Spinal cord (tissue), 10 donors: ENCODE measurements around the gene GPHN. TPM values are rescaled to one million over a fixed set of nuclear protein-coding genes. Genes with fewer than 3 reads are reported as not detected.

Experiments used
- DNase-seq, 6 donors: peaks; one replicate each; pipeline versions ENCODE4 v3.0.0 to v3.0.0-alpha.2; 2013 to 2015; ENCODE audit warnings: low spot score in 6 of 6, low read depth in 4 of 6
- H3K27ac ChIP-seq: one replicate; pipeline ENCODE4 v1.5.1; 2013; ENCODE audit warnings: low read depth, low read length, control low read depth
- H3K27me3 ChIP-seq: one replicate; pipeline ENCODE4 v1.6.1; 2013; ENCODE audit warnings: low read length; ENCODE audit not compliant: control insufficient read depth, insufficient read depth
- H3K36me3 ChIP-seq: one replicate; pipeline ENCODE4 v1.6.1; 2013; ENCODE audit warnings: low read length; ENCODE audit not compliant: control insufficient read depth, insufficient read depth
- H3K4me1 ChIP-seq: one replicate; pipeline ENCODE4 v1.6.1; 2013; ENCODE audit warnings: low read length; ENCODE audit not compliant: control insufficient read depth, insufficient read depth
- H3K4me3 ChIP-seq: one replicate; pipeline ENCODE4 v1.5.1; 2013; ENCODE audit warnings: low read depth, low read length, control low read depth
- H3K9me3 ChIP-seq: one replicate; pipeline ENCODE4 v1.6.1; 2013; ENCODE audit warnings: low read length; ENCODE audit not compliant: control insufficient read depth, insufficient read depth
- WGBS: methylation state at CpG from one replicate; pipeline ENCODE4 v1.1.5; 2013; ENCODE audit warnings: missing lambda C conversion rate; ENCODE audit not compliant: insufficient coverage; 5-methylcytosine and 5-hydroxymethylcytosine counted together
- polyA plus RNA-seq, 2 donors: library from polyadenylated mRNA; unstranded; fragments of 120-200 nt; gene quantifications; one replicate each; pipeline ENCODE4 v1.2.1, GENCODE V29; 2013; ENCODE audit not compliant: insufficient read length in 2 of 2
- total RNA-seq, 2 donors: library from RNA; depleted of rRNA in 1 of 2; stranded (reverse); fragments of 120-200 nt in 1 of 2; fragments of >200 nt in 1 of 2; gene quantifications; one replicate each; pipeline versions ENCODE4 v1.2.3 to v1.2.4, GENCODE V29; 2013 to 2014
- donor health status: healthy.

The GPHN gene
- total and polyA plus RNA-seq, 4 donors, result 38.5 to 115 (median 103) TPM

GRCh38 chr14:66782853-66783252 lies 274.9 kb downstream of the GPHN start:
- H3K4me3 ChIP-seq, result no peak overlapping the region
- no peaks in the 10 kb centered on the region for H3K4me1 ChIP-seq
- no peak overlapping the region for H3K27ac ChIP-seq
- 100% methylated on average over 1 of the region's 1 CpG for WGBS
- no peaks in the 10 kb centered on the region for H3K27me3 ChIP-seq
- no peaks in the 10 kb centered on the region for H3K36me3 ChIP-seq
- no peaks in the 10 kb centered on the region for H3K9me3 ChIP-seq
- no peak for DNase-seq

DNA sequence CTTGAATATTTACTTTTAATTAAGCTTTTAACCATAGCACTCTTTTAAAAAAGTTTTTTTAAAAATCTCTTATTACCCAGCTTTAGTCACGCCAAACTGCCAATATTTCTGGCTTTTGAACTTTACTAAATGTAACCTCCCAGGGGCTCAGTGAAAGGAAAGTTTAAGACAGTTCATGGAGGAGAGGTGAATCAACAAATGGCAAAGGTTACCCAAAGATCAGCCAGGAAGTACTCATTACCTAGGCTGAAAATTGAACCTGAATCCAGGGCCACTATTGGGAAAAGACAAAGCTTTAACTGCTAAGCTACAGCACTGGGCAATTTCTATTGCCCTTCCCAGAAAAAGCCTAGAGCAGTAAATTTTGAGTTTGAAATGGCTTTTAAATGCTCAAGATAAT lies 282.2 kb downstream of the GPHN start:
- DNase-seq, result no peak
- H3K27ac ChIP-seq, result no peak overlapping the region
- H3K9me3 ChIP-seq, result peaks cover 4% of the 10 kb centered on the region
- no peaks in the 10 kb centered on the region for H3K27me3 ChIP-seq
- no CpG with 5 or more reads among the region's 1 CpG for WGBS
- no peaks in the 10 kb centered on the region for H3K4me1 ChIP-seq
- no peaks in the 10 kb centered on the region for H3K36me3 ChIP-seq
- no peak overlapping the region for H3K4me3 ChIP-seq

DNA sequence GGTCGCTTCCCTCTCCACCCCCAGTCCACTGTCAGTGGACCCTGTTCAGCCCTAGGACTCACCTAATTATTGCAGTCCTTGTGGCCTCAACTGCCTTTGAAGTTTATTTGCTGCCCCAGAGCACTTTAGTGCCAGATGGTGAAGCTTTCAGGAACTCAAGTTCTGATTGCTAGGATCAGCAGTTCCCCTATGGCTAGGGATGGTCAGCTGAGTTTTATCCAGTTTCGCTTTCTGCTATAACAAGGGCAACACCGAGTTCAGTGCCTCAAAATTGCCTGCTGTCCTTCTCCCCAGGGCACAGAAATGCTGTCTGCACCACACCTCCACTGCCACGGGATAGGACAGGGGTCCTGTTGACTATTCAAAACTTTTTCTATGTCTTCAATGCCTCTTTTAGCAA lies 295.0 kb downstream of the GPHN start:
- peaks cover 10% of the 10 kb centered on the region for H3K9me3 ChIP-seq
- H3K27me3 ChIP-seq, result no peaks in the 10 kb centered on the region
- DNase-seq, result no peak
- H3K27ac ChIP-seq, result no peak overlapping the region
- WGBS, result 100% methylated on average over 1 of the region's 4 CpGs
- H3K36me3 ChIP-seq, result peaks cover 5% of the 10 kb centered on the region
- H3K4me1 ChIP-seq, result no peaks in the 10 kb centered on the region
- H3K4me3 ChIP-seq, result no peak overlapping the region

GRCh38 chr14:66804141-66804540 lies 296.2 kb downstream of the GPHN start:
- H3K4me3 ChIP-seq, result no peak overlapping the region
- 71% methylated on average over 1 of the region's 1 CpG for WGBS
- DNase-seq, result no peak
- peaks cover 5% of the 10 kb centered on the region for H3K36me3 ChIP-seq
- H3K27me3 ChIP-seq, result no peaks in the 10 kb centered on the region
- H3K9me3 ChIP-seq, result peaks cover 10% of the 10 kb centered on the region
- no peak overlapping the region for H3K27ac ChIP-seq
- H3K4me1 ChIP-seq, result no peaks in the 10 kb centered on the region

DNA sequence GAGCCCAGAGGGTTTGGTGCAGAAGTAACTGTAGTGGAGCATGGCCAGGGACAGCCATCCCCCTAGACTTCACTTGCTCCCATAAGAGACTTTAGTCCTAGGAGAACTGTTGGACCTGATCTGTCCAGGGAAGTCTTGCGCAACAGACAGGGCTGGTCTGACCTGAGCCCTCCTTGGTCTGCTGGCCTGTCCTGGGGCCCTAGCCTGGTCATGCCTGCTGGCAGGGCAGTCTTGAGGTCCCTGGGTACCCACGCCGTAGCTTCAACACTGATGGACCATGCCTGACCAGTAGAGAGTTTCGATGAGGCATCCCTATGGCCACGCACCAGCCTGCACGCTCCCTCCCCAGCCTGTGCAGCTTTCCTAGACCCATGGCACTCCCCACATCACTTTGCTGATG lies 305.7 kb downstream of the GPHN start:
- DNase-seq, result no peak
- peaks cover 12% of the 10 kb centered on the region for H3K9me3 ChIP-seq
- WGBS, result 98% methylated on average over 6 of the region's 6 CpGs
- no peaks in the 10 kb centered on the region for H3K4me1 ChIP-seq
- H3K4me3 ChIP-seq, result no peak overlapping the region
- no peak overlapping the region for H3K27ac ChIP-seq
- no peaks in the 10 kb centered on the region for H3K27me3 ChIP-seq
- peaks cover 12% of the 10 kb centered on the region for H3K36me3 ChIP-seq

GRCh38 chr14:66815687-66816086 lies 307.7 kb downstream of the GPHN start:
- no CpG with 5 or more reads among the region's 2 CpGs for WGBS
- no peak for DNase-seq
- Histone ChIP-seq H3K9me3 (peaks cover 12% of the 10 kb centered on the region), H3K4me3 (no peak overlapping the region), H3K27me3 (no peaks in the 10 kb centered on the region), H3K4me1 (no peaks in the 10 kb centered on the region), H3K36me3 (peaks cover 12% of the 10 kb centered on the region), H3K27ac (no peak overlapping the region)

DNA sequence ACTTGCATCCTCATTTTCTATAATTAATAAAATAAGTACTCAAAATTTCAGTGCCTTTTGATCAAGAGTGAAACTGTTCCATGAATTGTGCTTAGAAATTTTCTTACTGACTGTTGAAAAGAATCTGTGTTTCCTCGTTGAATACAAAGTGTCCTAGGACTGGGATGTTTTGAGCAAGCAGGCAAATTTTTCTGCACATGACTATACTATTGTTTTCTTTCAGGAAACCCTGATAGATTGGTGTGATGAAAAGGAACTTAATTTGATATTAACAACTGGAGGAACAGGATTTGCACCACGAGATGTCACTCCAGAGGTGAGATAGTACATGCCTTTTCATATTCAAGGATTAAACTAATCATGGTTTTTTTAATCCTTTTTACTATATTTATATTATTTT lies 316.3 kb downstream of the GPHN start:
- WGBS, result no CpG with 5 or more reads among the region's 2 CpGs
- Histone ChIP-seq H3K4me1 (no peaks in the 10 kb centered on the region), H3K4me3 (no peak overlapping the region), H3K36me3 (no peaks in the 10 kb centered on the region), H3K27me3 (no peaks in the 10 kb centered on the region), H3K9me3 (no peaks in the 10 kb centered on the region), H3K27ac (no peak overlapping the region)
- no peak for DNase-seq

DNA sequence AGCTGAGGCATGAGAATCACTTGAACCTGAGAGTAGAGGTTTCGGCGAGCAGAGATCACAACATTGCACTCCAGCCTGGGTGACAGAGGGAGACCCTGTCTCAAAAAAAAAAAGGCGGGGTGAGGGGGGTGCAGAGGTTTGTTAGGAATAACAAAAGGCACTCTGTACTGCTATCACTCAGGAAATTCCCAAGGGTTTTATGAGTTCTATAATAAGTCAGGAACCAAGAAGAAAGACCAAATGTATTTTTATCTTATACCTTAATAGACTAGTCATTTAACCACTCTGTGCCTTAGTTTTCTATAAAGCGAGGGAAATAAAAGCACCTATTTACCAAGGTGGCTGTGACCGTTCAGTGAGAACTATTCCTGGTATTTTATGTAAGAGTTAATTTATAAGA lies 319.2 kb downstream of the GPHN start:
- WGBS, result 100% methylated on average over 2 of the region's 5 CpGs
- Histone ChIP-seq H3K27me3 (no peaks in the 10 kb centered on the region), H3K4me1 (no peaks in the 10 kb centered on the region), H3K36me3 (no peaks in the 10 kb centered on the region), H3K27ac (no peak overlapping the region), H3K4me3 (no peak overlapping the region), H3K9me3 (no peaks in the 10 kb centered on the region)
- no peak for DNase-seq

GRCh38 chr14:66831173-66831572 lies 323.2 kb downstream of the GPHN start:
- Histone ChIP-seq H3K9me3 (no peaks in the 10 kb centered on the region), H3K27ac (no peak overlapping the region), H3K4me1 (no peaks in the 10 kb centered on the region), H3K27me3 (no peaks in the 10 kb centered on the region), H3K4me3 (no peak overlapping the region), H3K36me3 (no peaks in the 10 kb centered on the region)
- no CpG with 5 or more reads among the region's 1 CpG for WGBS
- no peak for DNase-seq

GRCh38 chr14:66833816-66834215 lies 325.9 kb downstream of the GPHN start:
- no CpG with 5 or more reads among the region's 2 CpGs for whole genome bisulfite sequencing
- no peaks in the 10 kb centered on the region for H3K27me3 ChIP-seq
- no peaks in the 10 kb centered on the region for H3K9me3 ChIP-seq
- no peaks in the 10 kb centered on the region for H3K36me3 ChIP-seq
- DNase-seq, result no peak
- no peak overlapping the region for H3K4me3 ChIP-seq
- H3K27ac ChIP-seq, result no peak overlapping the region
- H3K4me1 ChIP-seq, result no peaks in the 10 kb centered on the region
